ENCODE results near the gene KRT80. TPM values are rescaled to one million over a fixed set of nuclear protein-coding genes. Genes with fewer than 3 reads are reported as not detected.

Gene KRT80
- total RNA-seq, 1 donor from 2014 or later, result 10.7 TPM

- H3K9me3 Mint-ChIP-seq (ENCODE audit: low read depth), result no peaks in the 10 kb centered on the region
- H3K4me1 Mint-ChIP-seq (ENCODE audit: low read depth), result peaks cover 74% of the 10 kb centered on the region
- peak; percentile 28 for DNase-seq (ENCODE audit: low spot score)
- TF ChIP-seq CTCF (IDR thresholded peaks at IDR 0.05), result no peak
- H3K27me3 Mint-ChIP-seq (ENCODE audit: low read depth), result no peaks in the 10 kb centered on the region
- no peak overlapping the region for H3K4me3 Mint-ChIP-seq (ENCODE audit: unreplicated experiment)
- peak overlapping the region; percentile 49 for H3K27ac Mint-ChIP-seq (ENCODE audit: unreplicated experiment)
- no peaks in the 10 kb centered on the region for H3K36me3 Mint-ChIP-seq (ENCODE audit: low read depth)
These were observed 13.9 kb upstream of the KRT80 start for GRCh38 chr12:52205612-52206303.

GRCh38 chr12:52204931-52205505, 13.2 kb upstream of the KRT80 start:
- DNase-seq (ENCODE audit: low spot score), result peak; percentile 58
- Mint-ChIP-seq H3K36me3 (ENCODE audit: low read depth) (no peaks in the 10 kb centered on the region), H3K27me3 (ENCODE audit: low read depth) (no peaks in the 10 kb centered on the region), H3K9me3 (ENCODE audit: low read depth) (no peaks in the 10 kb centered on the region), H3K27ac (ENCODE audit: unreplicated experiment) (no peak overlapping the region), H3K4me1 (ENCODE audit: low read depth) (peaks cover 71% of the 10 kb centered on the region), H3K4me3 (ENCODE audit: unreplicated experiment) (no peak overlapping the region)
- TF ChIP-seq CTCF (IDR thresholded peaks at IDR 0.05), result no peak

GRCh38 chr12:52204095-52204930, 12.5 kb upstream of the KRT80 start:
- DNase-seq (ENCODE audit: low spot score), result peak; percentile 41
- H3K4me3 Mint-ChIP-seq (ENCODE audit: unreplicated experiment), result no peak overlapping the region
- H3K4me1 Mint-ChIP-seq (ENCODE audit: low read depth), result peaks cover 71% of the 10 kb centered on the region
- no peaks in the 10 kb centered on the region for H3K9me3 Mint-ChIP-seq (ENCODE audit: low read depth)
- no peaks in the 10 kb centered on the region for H3K36me3 Mint-ChIP-seq (ENCODE audit: low read depth)
- H3K27ac Mint-ChIP-seq (ENCODE audit: unreplicated experiment), result peak overlapping the region; percentile 57
- no peaks in the 10 kb centered on the region for H3K27me3 Mint-ChIP-seq (ENCODE audit: low read depth)
- no peak for TF ChIP-seq CTCF (IDR thresholded peaks at IDR 0.05)

- DNase-seq (ENCODE audit: low spot score), result peak; percentile 68
These were observed 11.5 kb upstream of the KRT80 start for GRCh38 chr12:52203079-52203921.

More at GRCh38 chr12:52203079-52203921, 11.5 kb upstream of the KRT80 start:
- no peaks in the 10 kb centered on the region for H3K36me3 Mint-ChIP-seq (ENCODE audit: low read depth)
- H3K27ac Mint-ChIP-seq (ENCODE audit: unreplicated experiment), result peak overlapping the region; percentile 80
- H3K9me3 Mint-ChIP-seq (ENCODE audit: low read depth), result no peaks in the 10 kb centered on the region
- H3K4me3 Mint-ChIP-seq (ENCODE audit: unreplicated experiment), result no peak overlapping the region
- H3K27me3 Mint-ChIP-seq (ENCODE audit: low read depth), result no peaks in the 10 kb centered on the region
- TF ChIP-seq CTCF (IDR thresholded peaks at IDR 0.05), result no peak
- H3K4me1 Mint-ChIP-seq (ENCODE audit: low read depth), result peaks cover 71% of the 10 kb centered on the region
